K562 (cell line): ENCODE measurements around the gene ARL13B. TPM values are rescaled to one million over a fixed set of nuclear protein-coding genes. Genes with fewer than 3 reads are reported as not detected.

Source experiments
- ATAC-seq: fragments of 200-7000 bp; cut with Tn5 transposase; 3 replicates; pipeline ENCODE4 v1.9.1; 2020; ENCODE audit warnings: moderate library complexity
- BruUV-seq: library from RNA; stranded (reverse); fragments of 400-500 nt; replicated peaks from 2 replicates; lab custom pipeline; 2021; lab: Mats Ljungman, UMichigan
- CTCF ChIA-PET: fragments of 300-600 bp; formaldehyde crosslinking; extraction: SDS; loops from one replicate; lab custom pipeline; 2021; ENCODE audit warnings: low intra/inter-chr PET ratio; lab: Yijun Ruan, JAX
- POLR2A ChIA-PET: fragments of 300-600, 350-650 bp; sonication (Branson Sonifier 250); formaldehyde crosslinking; extraction: SDS; loops from one replicate; lab custom pipeline; 2021; ENCODE audit warnings: antibody characterized with exemption, inconsistent platforms; lab: Yijun Ruan, JAX
- DNase-seq, 4 experiments: peaks; one replicate each; pipeline versions ENCODE4 v3.0.0 to v3.0.0-alpha.2; 2011 to 2018; ENCODE audit warnings: low spot score in 3 of 4, mixed read lengths in 3 of 4; ENCODE audit errors: extremely low read depth in 1 of 4
- FAIRE-seq: peaks from 2 replicates; lab custom pipeline; 2011; peaks lifted over from hg19 to GRCh38; lab: Jason Lieb, UNC
- H2AFZ ChIP-seq: 2 replicates; pipeline ENCODE4 v1.6.0; 2011; ENCODE audit warnings: low read depth, low read length, control low read depth, inconsistent platforms
- H3K27ac ChIP-seq: fragments of 200-600 bp; 3 replicates; pipeline ENCODE4 v1.8.0; 2011; ENCODE audit warnings: low read depth, mild to moderate bottlenecking, control low read depth, inconsistent platforms, low read length, moderate library complexity, mixed read lengths; ENCODE audit errors: extremely low read depth
- H3K27me3 ChIP-seq, 2 experiments: fragments of 300-600 bp in 1 of 2; 2 replicates in 1 of 2; 3 replicates in 1 of 2; pipeline versions ENCODE4 v1.6.0 to v1.8.0; 2011; ENCODE audit warnings: inconsistent platforms in 2 of 2, low read length in 2 of 2, mild to moderate bottlenecking in 1 of 2, mixed read lengths in 1 of 2, moderate library complexity in 1 of 2; ENCODE audit not compliant: control insufficient read depth in 2 of 2, insufficient read depth in 2 of 2
- H3K36me3 ChIP-seq: fragments of 300-600 bp; 3 replicates; pipeline ENCODE4 v1.8.0; 2011; ENCODE audit warnings: mild to moderate bottlenecking, low read length, inconsistent platforms; ENCODE audit not compliant: control insufficient read depth, insufficient read depth
- H3K4me1 ChIP-seq, 2 experiments: fragments of 200-600 bp in 1 of 2; replicated peaks in 1 of 2; 2 replicates in 1 of 2; 3 replicates in 1 of 2; pipeline versions ENCODE4 v1.5.1 to v1.8.0; 2011; ENCODE audit warnings: inconsistent platforms in 2 of 2, low read length in 2 of 2, mild to moderate bottlenecking in 1 of 2, mixed read lengths in 1 of 2, moderate library complexity in 1 of 2; ENCODE audit not compliant: control insufficient read depth in 2 of 2, insufficient read depth in 2 of 2
- H3K4me2 ChIP-seq: 2 replicates; pipeline ENCODE4 v1.6.1; 2011; ENCODE audit warnings: low read length, control low read depth, inconsistent platforms, mixed read lengths; ENCODE audit not compliant: insufficient read depth
- H3K4me3 ChIP-seq: fragments of 200-600 bp; sonication (generic), shearing (Covaris generic); 2 replicates; pipeline ENCODE4 v1.5.1; 2016; ENCODE audit warnings: control low read depth, inconsistent platforms
- H3K79me2 ChIP-seq: fragments of 200-600 bp; 3 replicates; pipeline ENCODE4 v1.8.0; 2011; ENCODE audit warnings: low read length, inconsistent platforms; ENCODE audit not compliant: control insufficient read depth, insufficient read depth
- H3K9ac ChIP-seq, 2 experiments: 2 replicates each; pipeline versions ENCODE4 v1.6.0 to v1.6.1; 2011; ENCODE audit warnings: low read depth in 2 of 2, low read length in 2 of 2, control low read depth in 1 of 2, inconsistent platforms in 1 of 2, mild to moderate bottlenecking in 1 of 2, mixed read lengths in 1 of 2; ENCODE audit not compliant: insufficient read depth in 1 of 2
- H3K9me1 ChIP-seq: one replicate; pipeline ENCODE4 v1.6.0; 2011; ENCODE audit warnings: inconsistent platforms, mild to moderate bottlenecking, low read length, moderate library complexity; ENCODE audit not compliant: control insufficient read depth, insufficient read depth
- H3K9me3 ChIP-seq: replicated peaks from 2 replicates; pipeline ENCODE4 v1.5.1; 2011; ENCODE audit warnings: low read depth, low read length, inconsistent platforms; ENCODE audit not compliant: control insufficient read depth, insufficient read depth
- H4K20me1 ChIP-seq: replicated peaks from 2 replicates; pipeline ENCODE4 v1.6.1; 2011; ENCODE audit warnings: low read length, inconsistent platforms, mixed read lengths; ENCODE audit not compliant: control insufficient read depth, insufficient read depth
- EP300 ChIP-seq: IDR thresholded peaks from 2 replicates; pipeline ENCODE4 v1.6.1; 2012; ENCODE audit warnings: low read length, improper control_type of control experiment
- EZH2 ChIP-seq: IDR thresholded peaks from 2 replicates; pipeline ENCODE4 v1.6.1; 2012; ENCODE audit warnings: low read depth, mild to moderate bottlenecking, inconsistent platforms, low read length, borderline replicate concordance
- ILK ChIP-seq: fragments of 450-650 bp; IDR thresholded peaks from 2 replicates; pipeline ENCODE4 v1.6.1; 2016; ENCODE audit warnings: missing genetic modification characterization, low read depth, mild to moderate bottlenecking, missing compliant biosample characterization, moderate library complexity, borderline replicate concordance
- KAT8 ChIP-seq: fragments of 450-650 bp; IDR thresholded peaks from 2 replicates; pipeline ENCODE4 v1.6.1; 2016; ENCODE audit warnings: low read depth, mild to moderate bottlenecking
- POLR3A ChIP-seq: IDR thresholded peaks from 2 replicates; pipeline ENCODE4 v1.6.1; 2011; ENCODE audit warnings: borderline replicate concordance, mild to moderate bottlenecking, moderate library complexity; ENCODE audit not compliant: insufficient read length, insufficient read depth; ENCODE audit errors: extremely low read depth
- RFX1 ChIP-seq: fragments of 450-650 bp; IDR thresholded peaks from 2 replicates; pipeline ENCODE4 v1.6.1; 2016; ENCODE audit warnings: mild to moderate bottlenecking, moderate library complexity
- SNIP1 ChIP-seq: fragments of 450-650 bp; IDR thresholded peaks from 2 replicates; pipeline ENCODE4 v1.7.1; 2017; ENCODE audit warnings: low read depth, mild to moderate bottlenecking
- WHSC1 ChIP-seq: IDR thresholded peaks from one replicate; pipeline ENCODE4 v1.6.1; 2012; ENCODE audit warnings: low read length, control low read depth, inconsistent platforms
- XRCC5 ChIP-seq: fragments of 200-400 bp; formaldehyde crosslinking; IDR thresholded peaks from 2 replicates; pipeline ENCODE4 v1.6.1; 2017; ENCODE audit warnings: low read depth, mild to moderate bottlenecking, low read length
- ZNF75A ChIP-seq: fragments of 450-650 bp; formaldehyde crosslinking; IDR thresholded peaks from 2 replicates; pipeline ENCODE4 v1.4.0; 2020; ENCODE audit warnings: mild to moderate bottlenecking
- WGBS: fragments of 100-300 bp; shearing (Covaris generic); methylation state at CpG from one replicate; pipeline ENCODE4 v1.1.6; 2016; ENCODE audit warnings: low coverage, mixed read lengths; ENCODE audit not compliant: insufficient coverage; ENCODE audit errors: missing lambda C conversion rate; 5-methylcytosine and 5-hydroxymethylcytosine counted together
- in situ Hi-C: fragments of 300-500 bp; cut with MboI; formaldehyde crosslinking; loops from 4 replicates; pipeline ENCODE4 v1.15.0; 2018; ENCODE audit warnings: inconsistent platforms, mixed read lengths
- intact Hi-C: fragments of 100-400 bp; cut with micrococcal nuclease; formaldehyde crosslinking; loops from 2 replicates; pipeline ENCODE4 v1.14.2; 2022
- polyA plus RNA-seq, 8 experiments: library from polyadenylated mRNA; depleted of rRNA in 4 of 8; stranded (reverse) in 5 of 8; unstranded in 3 of 8; fragments of >200 nt; fragmentation: Nextera tagmentation in 2 of 8; fragmentation: Illumina TruSeq in 1 of 8; extraction: Ambion mirVana in 2 of 8; extraction: Trizol in 1 of 8; gene quantifications; 2 replicates each; pipeline versions ENCODE4 v1.2.1 to v1.2.3, GENCODE V29; 2011 to 2014; ENCODE audit warnings: inconsistent platforms in 1 of 8, missing spikeins in 1 of 8
- total RNA-seq, 7 experiments: library from RNA; depleted of rRNA in 6 of 7; stranded (reverse); fragments of >200 nt in 6 of 7; fragmentation: Illumina TruSeq in 2 of 7; extraction: Trizol in 2 of 7; gene quantifications; 2 replicates each; pipeline versions ENCODE4 v1.2.1 to v1.2.3, GENCODE V29; 2011 to 2021; ENCODE audit warnings: low replicate concordance in 1 of 7
- TF ChIP-seq, protein P1 (sequence below): fragments of 450-650 bp; formaldehyde crosslinking; IDR thresholded peaks from 2 replicates; pipeline ENCODE4 v1.4.0; 2022; ENCODE audit warnings: missing genetic modification characterization
- TF ChIP-seq, protein P2 (sequence below), 2 experiments: fragments of 200-800 bp in 1 of 2; sonication (Bioruptor generic) in 1 of 2; sonication (generic) in 1 of 2; formaldehyde crosslinking in 1 of 2; IDR thresholded peaks in 1 of 2; conservative IDR thresholded peaks in 1 of 2; 2 replicates each; pipeline versions ENCODE4 v1.5.0 to v1.6.1; 2016 to 2020; ENCODE audit warnings: missing compliant biosample characterization in 1 of 2, missing genetic modification characterization in 1 of 2, missing genetic modification reagents in 1 of 2

Gene ARL13B
- total and polyA plus RNA-seq, 9 of the 15 experiments (the other 6 are each of a cell fraction or from before 2014, with no cell fraction given): 4.1 to 16.9 (median 12.2) TPM

GRCh38 chr3:94093151-94093550 lies 113.2 kb downstream of the ARL13B start:
- in situ Hi-C loops (no loop called here), intact Hi-C loops (no loop called here)
- TF ChIP-seq POLR3A: no peak
- TF ChIP-seq RFX1: peak; percentile 6; the same call in 1 of the 2 replicates
- H3K27me3 ChIP-seq: no peaks in the 10 kb centered on the region
- H4K20me1 ChIP-seq: no peaks in the 10 kb centered on the region
- no peak overlapping the region for H3K4me3 ChIP-seq
- CTCF ChIA-PET: no interaction called here
- no peak overlapping the region for H3K4me2 ChIP-seq
- WGBS: 100% methylated on average over 1 of the region's 1 CpG
- H3K9me1 ChIP-seq: no peaks in the 10 kb centered on the region
- H3K9me3 ChIP-seq: no peaks in the 10 kb centered on the region
- H3K4me1 ChIP-seq: no peaks in the 10 kb centered on the region; a peak in 1 of 5 replicates
- no peak overlapping the region for H3K27ac ChIP-seq
- ATAC-seq: no peak
- H3K36me3 ChIP-seq: peaks cover 9% of the 10 kb centered on the region; the same call in 1 of the 3 replicates
- no peak overlapping the region for H3K9ac ChIP-seq
- no peaks in the 10 kb centered on the region for H3K79me2 ChIP-seq
- no peak overlapping the region for H2AFZ ChIP-seq
- POLR2A ChIA-PET: no interaction called here
- no peak for FAIRE-seq
- no TSS peak for BruUV-seq
- DNase-seq: no peak

- FAIRE-seq: no peak
- ATAC-seq: no peak
- ChIA-PET CTCF (no interaction called here), POLR2A (no interaction called here)
- H3K4me1 ChIP-seq: no peaks in the 10 kb centered on the region; a peak in 1 of 5 replicates
- no peaks in the 10 kb centered on the region for H3K9me3 ChIP-seq
- H3K9me1 ChIP-seq: no peaks in the 10 kb centered on the region
- H3K36me3 ChIP-seq: peaks cover 11% of the 10 kb centered on the region; the same call in 1 of the 3 replicates
- no TSS peak for BruUV-seq
- no peak overlapping the region for H3K4me2 ChIP-seq
- H4K20me1 ChIP-seq: no peaks in the 10 kb centered on the region
- 79% methylated on average over 2 of the region's 2 CpGs for WGBS
- intact Hi-C loops: no loop called here
- no peak overlapping the region for H3K4me3 ChIP-seq
- no peak overlapping the region for H2AFZ ChIP-seq
- no peak for DNase-seq
- H3K27ac ChIP-seq: no peak overlapping the region
- H3K9ac ChIP-seq: no peak overlapping the region
- no peaks in the 10 kb centered on the region for H3K79me2 ChIP-seq
- H3K27me3 ChIP-seq: no peaks in the 10 kb centered on the region
- in situ Hi-C loops: no loop called here
- no peak for TF ChIP-seq ILK
- no peak for TF ChIP-seq XRCC5
- no peak for TF ChIP-seq KAT8
- TF ChIP-seq SNIP1: no peak
- TF ChIP-seq, protein P1, sequence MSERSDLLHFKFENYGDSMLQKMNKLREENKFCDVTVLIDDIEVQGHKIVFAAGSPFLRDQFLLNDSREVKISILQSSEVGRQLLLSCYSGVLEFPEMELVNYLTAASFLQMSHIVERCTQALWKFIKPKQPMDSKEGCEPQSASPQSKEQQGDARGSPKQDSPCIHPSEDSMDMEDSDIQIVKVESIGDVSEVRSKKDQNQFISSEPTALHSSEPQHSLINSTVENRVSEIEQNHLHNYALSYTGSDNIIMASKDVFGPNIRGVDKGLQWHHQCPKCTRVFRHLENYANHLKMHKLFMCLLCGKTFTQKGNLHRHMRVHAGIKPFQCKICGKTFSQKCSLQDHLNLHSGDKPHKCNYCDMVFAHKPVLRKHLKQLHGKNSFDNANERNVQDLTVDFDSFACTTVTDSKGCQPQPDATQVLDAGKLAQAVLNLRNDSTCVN: no peak
- TF ChIP-seq ZNF75A (CRISPR knock-in tag): no peak
- TF ChIP-seq, protein P2, sequence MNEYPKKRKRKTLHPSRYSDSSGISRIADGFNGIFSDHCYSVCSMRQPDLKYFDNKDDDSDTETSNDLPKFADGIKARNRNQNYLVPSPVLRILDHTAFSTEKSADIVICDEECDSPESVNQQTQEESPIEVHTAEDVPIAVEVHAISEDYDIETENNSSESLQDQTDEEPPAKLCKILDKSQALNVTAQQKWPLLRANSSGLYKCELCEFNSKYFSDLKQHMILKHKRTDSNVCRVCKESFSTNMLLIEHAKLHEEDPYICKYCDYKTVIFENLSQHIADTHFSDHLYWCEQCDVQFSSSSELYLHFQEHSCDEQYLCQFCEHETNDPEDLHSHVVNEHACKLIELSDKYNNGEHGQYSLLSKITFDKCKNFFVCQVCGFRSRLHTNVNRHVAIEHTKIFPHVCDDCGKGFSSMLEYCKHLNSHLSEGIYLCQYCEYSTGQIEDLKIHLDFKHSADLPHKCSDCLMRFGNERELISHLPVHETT (CRISPR knock-in tag; conservative IDR thresholded peaks at IDR 0.05 in 1 of 2, IDR thresholded peaks at IDR 0.05 in 1 of 2): no peak
- TF ChIP-seq EZH2: no peak
- no peak for TF ChIP-seq WHSC1
- TF ChIP-seq EP300: no peak
Measured at GRCh38 chr3:94095111-94095510, 115.2 kb downstream of the ARL13B start.
